DMS 273 treated with DMSO at 0.1 percent for 48 hours (cell line): ENCODE measurements around the gene CORO6.

Experiments used
- DNase-seq: peaks from one replicate; lab custom pipeline; 2025; lab: John Stamatoyannopoulos, UW

The CORO6 gene

DNA sequence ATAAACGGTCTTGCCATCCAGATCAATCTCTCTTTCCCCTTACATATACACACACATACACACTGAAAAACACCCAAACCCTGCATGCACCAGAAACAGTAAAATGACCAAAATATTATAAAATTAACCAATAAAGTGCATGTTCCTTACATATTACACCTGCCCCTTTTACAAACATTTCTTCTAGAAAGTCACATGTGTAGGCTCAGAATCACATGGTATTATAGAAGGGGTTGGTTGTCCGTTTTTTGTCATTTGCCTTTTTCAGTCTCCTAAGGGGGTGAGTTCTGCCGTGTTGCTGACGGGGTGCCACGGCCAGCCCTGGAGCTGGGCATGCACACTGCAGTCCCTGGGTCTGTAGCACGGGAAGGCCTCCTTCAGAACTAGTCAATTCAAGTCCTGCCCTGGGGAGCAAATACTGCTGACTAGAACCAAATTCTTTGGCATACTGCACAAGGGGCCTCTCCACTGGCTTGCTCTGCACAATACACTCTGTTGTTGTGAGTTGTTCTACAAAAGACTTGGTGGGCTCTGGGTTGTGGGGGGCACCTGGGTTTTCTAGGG, 8.0 kb upstream of the CORO6 start:
- DNase-seq: no peak

DNA sequence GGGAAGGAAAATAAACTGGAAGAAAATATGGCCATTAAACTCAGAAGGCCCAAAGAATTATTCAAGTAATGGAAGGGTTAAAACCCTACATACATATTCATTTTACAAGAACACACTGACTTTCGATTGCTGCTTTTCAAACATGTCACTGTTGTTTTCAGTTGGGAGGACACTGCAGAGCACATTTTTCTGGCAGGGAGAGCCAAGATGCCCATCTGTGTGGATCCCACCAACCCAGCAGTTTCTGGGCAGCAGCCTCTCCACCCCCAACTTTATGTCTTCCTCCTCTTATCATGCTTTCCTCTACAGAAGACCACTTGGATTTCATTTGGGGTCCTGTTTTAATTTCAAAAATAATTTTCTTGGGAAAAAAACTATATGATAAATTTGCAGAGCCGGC, 7.1 kb upstream of the CORO6 start:
- DNase-seq: no peak

DNA sequence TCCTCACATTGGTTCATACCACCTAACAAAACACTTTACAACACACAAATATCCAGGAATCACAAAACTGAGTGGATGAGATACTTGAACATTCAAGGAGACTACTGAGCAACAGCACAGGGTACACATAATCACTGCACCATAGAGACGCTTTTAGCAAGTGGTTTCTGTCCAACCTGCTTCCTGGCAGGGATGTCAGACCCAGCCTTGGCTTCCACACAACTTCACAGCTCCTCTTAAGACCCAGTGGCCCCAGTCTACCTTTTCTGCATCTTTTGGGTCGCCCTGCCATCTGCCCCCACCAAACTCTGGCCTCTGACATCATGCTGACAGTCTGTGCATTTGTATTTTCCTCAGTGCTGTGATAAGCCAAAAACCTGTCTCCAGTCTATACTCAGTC, 5.9 kb upstream of the CORO6 start:
- no peak for DNase-seq

DNA sequence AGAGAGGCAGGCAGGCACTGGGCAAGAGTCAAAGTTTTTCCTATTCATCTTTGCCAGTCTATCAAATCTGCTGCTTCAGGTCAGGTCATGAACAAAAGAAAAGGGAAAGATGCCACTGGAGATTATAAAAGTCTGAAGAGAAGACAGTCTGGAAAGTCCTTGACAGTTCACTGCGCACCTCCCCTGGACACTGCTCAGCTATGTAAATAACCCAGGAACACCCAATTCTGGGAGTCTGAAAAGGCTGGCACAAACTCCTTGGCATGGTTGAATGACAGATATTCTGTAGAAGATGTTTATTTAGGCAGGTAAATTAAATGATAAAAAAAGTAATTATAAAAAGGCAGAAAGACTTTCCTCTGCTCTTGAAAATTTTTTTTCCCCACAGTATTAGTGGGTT, 5.2 kb upstream of the CORO6 start:
- DNase-seq: no peak

DNA sequence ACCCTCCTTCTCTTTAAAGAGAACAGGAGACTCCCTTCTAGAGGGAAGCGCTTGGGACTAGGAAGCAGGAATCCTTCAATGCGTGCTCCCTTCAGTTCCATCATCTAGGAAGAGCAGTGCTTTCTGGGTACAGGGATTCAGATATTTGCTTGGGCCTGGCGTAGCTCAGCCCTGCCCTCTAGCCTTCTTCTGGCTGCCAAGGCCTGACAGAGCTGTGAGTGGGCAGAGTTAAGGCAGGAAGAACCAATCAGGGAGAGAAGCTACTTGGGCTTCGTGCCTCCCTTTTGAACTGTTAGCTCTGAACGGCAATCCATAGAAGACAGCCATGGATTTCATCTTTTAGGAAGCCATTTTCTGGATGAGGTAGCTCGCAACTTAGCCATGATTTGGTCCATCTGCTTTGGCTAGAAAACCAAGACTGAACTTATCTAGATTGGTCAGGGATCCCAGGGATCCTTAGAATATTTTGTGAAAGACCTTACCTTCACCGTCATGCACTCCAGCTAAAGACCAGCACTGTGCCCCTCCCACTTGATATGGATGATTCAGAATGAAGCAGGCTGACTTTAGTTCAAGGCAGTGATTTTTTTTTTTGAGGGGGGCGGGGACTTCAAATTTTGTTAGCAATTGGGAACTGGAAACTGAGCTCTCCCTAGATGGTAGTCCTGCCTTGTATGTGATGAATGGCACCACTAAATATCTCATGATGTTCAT, 2.5 kb upstream of the CORO6 start:
- DNase-seq: no peak

DNA sequence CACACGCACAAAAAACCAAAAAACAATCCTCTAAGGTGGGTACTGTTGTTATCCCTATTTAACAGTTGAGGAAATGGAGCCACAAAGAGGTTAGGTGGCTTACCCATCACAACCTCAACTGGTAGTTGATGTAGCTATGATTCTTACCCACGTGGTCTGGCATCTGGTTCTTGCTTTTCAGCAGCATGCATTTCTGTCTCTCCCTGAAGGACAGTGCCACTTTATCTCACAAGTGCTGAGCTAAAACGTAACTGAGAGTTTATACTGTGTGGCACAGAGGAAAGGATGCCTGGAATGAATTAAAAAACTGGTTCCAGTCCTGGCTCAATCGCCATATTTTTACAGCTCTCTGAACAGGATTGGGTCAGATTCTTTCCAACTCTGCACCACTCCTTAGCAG, 1.9 kb upstream of the CORO6 start:
- no peak for DNase-seq

DNA sequence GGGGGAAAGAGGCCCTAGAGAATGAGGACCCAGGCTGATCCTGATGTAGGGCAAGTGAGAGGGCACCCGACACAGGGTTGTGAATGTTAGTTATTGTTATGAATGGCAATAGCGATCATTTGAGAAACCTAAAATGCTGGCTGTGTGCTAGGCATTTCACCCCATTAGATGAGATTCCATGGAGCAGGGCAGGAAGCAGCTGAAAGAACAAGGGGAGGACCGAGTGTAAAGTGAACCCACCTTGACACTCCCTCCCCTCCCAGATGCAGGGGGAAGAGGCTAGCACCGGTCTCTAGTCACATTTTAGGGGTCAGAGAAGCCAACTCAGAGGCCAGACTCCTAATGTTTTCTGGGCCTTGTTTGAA, 553 bp upstream of the CORO6 start:
- no peak for DNase-seq

DNA sequence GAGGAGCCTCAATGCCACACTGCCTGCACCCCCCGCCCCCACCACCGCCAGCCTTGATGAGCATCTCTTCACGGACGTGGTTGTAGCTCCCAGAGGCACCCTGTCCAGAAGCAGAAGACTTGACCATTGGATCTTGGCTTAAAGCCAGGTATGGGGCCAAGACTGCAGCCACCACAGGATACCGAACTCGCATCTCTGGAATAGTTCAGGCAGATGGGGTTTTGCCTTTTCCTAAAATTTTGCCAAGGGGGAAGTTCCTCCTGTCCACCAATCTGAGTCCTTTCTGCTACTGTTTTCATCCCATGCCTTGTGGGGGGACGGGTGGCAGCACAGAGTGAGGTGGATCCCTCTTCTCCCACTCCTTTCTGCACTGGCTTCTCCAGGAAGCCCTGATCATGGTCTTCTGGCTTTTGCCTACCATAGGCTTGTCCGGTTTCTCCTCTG, 939 bp downstream of the CORO6 start:
- DNase-seq: no peak

DNA sequence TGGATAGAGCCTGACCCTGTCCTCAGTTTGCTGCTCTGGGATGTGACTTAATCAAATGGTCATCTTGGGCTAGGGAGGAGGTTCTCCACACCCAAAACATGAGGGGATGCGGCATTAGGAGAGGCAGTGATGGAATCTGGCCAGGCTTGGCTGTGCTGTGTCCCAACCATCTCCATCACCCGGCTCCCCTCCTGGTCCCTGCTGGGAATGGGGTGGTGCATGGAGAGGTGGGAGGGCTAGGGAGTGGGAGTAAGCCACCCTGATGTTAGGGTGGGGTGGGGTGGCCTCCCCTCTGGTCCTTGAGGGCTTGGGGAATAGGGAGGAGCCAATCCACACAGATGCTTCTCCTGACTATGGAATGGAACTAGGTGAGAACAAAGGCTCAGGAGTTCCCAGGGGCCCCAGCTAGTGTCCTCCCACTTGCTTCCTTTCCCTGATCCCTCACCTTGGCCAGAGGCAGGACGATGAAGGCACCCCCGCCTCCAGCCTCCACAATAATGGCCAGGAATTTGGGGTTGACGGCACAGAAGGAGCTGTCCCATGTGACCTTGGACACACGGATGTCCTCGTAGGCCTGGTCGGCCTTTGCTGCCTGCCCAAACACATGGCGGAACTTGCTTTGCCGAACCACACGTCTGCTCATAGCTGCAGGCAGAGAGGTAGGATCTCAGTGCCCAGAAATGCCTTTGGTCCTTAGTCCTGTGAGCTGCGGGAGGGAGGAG, 1.8 kb downstream of the CORO6 start:
- no peak for DNase-seq

DNA sequence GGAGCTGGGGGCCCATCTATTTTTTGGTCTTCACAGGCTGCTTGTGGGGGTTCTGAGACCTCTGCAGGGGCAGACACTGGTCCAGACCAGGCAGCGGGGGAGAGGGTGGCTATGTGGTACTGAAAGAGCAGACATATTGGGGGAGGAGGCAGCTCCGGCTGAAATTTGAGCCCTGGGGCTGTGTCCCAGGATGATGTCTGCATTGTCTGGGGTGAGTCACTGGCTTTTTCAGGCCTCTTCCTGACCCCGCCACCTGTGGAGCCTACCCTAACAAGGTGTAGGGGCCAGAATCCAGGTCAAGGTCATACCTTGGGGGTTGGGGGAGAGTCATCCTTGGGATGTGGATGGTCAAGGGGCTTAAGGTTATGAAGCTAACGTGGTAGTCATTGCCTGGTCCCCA, 2.4 kb downstream of the CORO6 start:
- DNase-seq: no peak

DNA sequence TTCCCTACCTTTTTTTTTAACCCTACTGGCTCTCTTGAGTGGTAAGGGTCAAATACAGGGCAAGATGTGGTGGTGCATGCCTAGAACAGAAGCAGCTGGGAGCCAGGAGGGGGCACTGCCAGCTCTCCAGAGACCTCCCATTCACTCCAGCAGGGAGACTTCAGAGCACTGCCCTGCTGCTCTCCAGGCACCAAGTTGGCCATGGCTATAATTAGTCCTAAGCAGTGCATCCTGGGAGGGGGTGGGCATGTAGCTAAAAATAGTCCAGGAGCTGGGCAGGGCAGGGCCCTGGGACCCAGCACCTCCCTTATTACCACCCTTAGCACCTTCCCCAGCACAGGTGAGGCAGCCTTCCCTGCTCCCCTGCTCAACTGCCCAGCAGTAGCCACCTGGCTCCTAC, 3.5 kb downstream of the CORO6 start:
- peak; percentile 31 for DNase-seq

DNA sequence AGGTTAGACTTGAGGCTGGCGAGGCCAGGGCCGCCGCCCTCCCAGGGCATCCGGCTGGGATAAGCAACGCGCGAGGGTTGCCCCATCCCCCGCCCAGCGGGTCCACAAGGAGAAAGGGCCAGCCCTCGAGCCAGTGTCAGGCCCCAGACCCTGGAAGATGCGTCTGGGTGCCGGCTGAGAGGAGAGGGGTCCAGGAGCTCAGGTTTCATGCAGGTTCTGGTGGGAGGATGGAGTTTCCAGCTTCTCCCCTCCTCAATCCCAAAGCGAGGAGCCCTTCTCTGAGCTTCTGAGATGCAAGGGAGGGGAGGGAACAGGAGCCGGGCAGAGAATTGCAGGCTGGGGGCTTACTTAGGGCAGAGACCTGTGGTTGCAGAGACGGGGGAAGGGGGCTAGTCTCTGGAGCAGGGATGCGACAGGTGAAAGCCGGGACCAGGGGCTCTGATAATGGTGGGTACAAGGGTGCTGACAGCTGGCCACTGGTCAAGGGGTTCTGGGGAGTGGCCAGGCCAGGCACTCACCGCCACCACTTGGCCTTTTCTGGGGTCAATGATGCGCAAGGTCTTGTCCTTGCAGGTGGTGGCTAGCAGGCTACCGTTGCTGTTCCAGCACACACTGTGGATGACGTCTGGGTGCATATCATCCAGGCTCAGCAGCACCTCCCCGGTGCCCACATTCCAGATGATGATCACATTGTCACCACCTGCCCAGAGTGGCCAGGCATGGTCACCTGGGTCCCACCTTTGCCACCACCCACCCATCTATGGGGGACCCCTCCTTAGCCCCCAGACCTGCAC, 4.2 kb downstream of the CORO6 start:
- no peak for DNase-seq

DNA sequence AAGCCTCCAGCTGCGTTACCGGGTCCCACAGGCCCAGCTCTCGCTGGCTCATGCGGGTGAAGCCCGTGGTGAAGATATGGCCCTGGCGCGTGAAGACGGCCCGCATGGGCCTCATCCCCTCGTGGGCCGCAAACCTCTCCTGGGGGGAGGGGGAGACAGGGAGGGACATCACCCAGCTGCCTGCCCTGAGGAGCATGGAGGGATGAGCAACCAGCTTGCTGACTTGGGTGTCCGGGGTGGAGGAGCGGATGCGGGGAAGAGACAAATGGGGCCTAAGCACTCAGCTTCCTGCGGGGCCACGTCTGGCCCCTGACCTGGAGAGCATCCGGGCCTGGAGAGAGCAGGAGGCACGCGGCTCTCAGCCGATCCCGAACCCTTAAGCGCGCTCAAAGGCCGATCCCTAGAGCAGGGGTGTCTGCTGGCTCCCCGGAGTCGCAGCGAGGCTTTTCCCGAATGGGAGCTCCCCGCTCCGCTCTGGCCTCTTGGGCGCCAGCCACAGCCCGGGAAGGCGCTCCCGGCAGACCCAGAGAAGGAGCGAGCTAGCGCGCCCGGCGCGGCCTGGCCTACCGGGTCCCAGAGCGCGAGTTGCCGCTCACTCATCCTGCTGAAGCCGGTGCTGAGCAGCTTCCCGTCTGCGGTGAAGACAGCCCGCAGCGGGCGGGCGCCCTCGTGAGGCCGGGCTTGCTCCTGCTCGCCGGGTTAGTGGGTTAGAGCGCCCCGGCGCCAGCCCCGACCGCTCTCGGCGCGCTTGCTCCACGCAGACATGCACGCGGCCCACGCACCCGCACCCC, 5.0 kb downstream of the CORO6 start:
- DNase-seq: no peak

DNA sequence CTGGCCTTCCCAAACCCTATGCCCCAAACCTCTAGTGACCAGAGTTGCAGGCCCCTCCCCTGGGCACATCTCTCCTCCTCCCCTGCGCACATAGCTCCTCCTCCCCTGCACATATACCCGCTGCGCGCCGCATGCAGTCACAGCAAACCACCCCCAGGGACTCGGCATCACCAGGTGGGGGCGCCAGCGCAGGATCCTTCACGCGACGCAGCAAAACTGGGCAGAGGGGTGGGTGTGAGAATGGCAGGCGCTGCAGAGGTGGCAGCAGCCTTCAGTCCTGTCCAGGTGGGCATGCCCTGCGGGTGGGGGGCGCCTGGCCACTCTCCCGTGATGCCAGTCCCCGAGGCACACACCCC, 5.6 kb downstream of the CORO6 start:
- peak; percentile 43 for DNase-seq

DNA sequence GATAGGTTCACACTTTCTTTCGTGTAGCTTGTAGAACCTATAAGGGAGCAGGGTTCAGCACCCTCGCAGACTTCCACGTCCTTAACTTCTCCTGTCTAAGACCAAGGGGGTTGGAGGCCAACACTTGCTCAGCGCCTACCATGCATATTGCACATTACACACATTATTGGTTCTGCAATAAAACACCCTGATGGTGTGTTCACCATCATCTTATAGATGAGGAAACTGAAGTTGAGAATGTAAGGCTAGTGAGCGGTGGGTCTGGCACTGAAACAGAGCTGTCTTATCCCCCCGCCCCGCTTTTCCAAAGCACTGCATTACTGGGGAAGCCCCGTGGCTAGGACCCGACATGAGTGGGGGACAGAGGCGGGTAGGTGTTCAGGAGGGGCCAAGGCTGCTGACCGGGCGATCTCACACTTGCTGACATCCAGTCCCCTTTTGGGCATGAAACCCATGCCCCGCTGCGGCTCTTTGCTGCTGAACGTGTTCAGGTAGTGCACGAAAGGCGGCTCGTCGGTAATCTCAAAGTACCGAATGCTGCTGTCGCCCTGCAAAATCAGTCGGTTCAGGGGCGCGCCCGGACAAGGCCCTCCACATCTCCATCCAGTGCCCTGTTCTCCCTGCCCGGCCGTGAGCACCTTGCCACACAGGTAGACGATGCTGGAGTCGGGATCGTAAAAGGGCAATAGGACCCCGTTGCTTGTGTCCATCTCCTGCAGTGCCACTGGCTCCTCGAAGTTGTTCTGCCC, 6.2 kb downstream of the CORO6 start:
- no peak for DNase-seq

DNA sequence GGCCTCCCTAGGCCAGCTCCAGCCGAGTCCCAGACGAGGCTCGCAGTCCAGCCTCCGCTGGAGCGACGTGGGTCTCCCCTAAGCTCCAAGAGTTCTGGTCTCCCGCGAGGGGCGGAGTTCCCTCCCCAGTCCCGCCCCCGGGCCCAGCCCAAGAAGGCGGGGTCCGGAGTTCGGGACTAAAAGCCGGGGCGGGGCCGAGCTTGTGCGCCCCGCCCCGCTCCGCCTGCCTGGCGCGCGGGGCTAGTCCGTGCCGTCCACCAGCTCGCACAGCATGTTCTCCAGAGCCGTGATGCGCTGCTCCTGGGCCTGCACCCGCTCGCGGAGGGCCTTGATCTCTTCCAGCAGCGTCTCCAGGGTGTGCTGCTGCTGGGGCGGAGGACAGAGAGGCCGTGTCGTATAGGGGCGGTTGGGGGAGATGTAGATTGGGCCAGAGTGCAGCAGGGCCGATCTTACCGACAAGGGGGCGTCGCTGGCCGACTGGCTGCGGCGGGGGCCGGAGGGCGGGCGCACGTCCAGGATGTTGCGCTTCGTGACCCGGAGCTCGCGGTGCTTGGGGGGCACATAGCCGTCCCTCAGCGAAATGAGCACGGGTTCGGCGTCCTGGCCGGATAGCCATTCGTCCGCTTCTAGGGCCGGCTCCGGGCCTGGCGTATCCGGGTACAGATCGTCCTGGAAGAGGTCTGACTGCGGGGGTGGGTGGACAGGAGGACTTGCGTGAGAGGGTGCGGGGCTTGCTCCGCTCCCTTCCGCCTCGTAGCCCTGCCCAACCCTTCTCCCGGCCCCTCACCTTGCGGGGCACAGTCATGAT, 7.0 kb downstream of the CORO6 start:
- DNase-seq: peak; percentile 49

DNA sequence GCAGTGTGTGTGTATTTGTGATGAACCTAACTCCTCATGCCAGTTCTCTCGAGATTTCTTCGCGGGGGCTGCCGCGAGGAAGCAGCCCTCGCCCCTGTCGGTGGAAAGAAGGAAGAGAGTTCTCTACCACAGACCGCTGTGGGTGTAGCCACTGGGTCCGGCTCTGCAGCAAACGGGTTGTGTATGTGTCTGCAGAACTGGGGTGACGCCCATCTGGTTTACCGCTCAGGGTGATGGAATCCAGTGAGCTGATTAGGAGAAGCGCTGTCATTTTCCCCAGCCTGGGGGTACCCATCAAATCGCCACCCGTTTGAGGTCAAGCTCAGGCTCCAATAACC, 7.7 kb downstream of the CORO6 start:
- no peak for DNase-seq

DNA sequence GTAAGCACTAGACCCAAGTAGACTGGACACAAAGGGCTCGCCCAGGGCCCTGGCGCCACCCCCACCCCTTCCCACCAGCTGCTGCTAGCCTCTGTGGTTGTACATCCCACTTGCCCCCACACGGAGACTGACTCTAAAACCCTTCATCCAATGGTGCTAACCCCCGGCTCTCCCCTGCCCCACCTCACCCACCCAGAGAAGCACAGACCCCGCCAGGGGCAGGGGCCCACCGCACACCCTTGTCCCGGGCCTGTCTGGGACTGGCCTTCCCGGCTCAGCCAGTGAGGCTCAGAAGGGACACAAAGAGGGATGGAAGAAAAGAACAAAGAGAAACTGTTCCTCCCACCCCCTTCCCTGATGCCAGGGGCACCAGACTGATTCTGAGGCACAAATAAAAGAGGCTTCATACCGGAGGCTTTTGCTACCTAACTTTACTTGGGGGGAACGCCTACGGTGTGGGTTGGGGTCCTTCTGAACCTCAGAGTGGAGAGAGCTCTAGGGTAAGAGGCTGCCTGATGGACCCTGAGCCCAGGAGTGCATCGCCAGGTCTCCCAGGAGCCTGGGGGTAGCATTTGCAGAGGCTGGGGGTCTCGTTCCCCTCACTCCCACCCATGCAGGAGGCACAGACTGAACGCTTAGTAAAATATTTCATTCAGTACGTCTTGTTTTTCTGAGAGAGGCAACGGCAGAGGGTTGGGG, 8.2 kb downstream of the CORO6 start:
- DNase-seq: no peak

DNA sequence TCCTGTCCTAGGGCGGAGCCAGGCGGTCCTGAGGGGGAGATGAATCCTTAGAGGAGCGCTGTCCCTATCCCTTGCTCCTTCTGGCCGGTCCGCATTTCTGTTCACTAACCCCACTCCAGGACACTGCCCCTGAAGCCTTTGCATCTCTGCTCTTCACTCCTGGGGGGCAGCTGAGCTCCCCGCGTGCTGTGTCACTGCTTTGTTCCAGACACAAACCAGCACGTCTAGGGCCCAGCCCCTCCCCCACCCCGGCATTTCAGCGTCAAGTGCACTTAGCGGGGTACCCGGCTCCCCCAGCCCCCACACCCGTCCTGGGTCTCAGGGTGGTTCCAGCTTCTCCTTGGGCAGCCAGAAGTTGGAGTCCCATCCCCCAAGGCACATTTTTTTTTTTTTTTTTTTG, 8.9 kb downstream of the CORO6 start:
- no peak for DNase-seq

DNA sequence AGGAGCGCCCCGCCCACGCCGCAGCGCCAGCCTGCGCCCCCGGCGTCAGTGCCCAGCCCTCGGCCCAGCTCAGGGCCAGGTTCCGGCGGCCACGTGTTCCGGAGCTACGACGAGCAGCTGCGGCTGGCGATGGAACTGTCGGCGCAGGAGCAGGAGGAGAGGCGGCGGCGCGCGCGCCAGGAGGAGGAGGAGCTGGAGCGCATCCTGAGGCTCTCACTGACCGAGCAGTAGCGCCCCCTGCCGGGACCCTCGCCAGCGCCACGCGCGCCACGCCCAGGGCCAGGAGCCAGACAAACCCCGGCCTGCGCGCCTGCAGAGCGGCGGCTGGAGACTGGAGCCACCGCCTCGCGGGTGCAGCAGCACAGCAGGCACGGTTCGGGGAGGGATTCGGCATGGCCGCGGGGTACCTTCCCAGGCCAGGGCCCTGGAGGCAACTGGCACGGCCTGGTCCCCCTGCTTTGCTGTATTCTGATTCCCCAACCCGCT, 9.3 kb downstream of the CORO6 start:
- no peak for DNase-seq
